ENCODE results near the gene GSN.

GRCh38 chr9:121295662-121296191 is 27.8 kb downstream of the GSN start:
- TF ChIP-seq CTCF (IDR thresholded peaks at IDR 0.05 in 2 of 3, conservative IDR thresholded peaks at IDR 0.05 in 1 of 3; ENCODE audit: control insufficient read depth in 2 of 3, extremely low read depth in 1 of 3, insufficient read depth in 1 of 3, low read depth in 3 of 3, low read length in 3 of 3) (no peak), ZZZ3 (IDR thresholded peaks at IDR 0.05; ENCODE audit: control insufficient read depth, insufficient read length, low read depth) (no peak), MXI1 (IDR thresholded peaks at IDR 0.05; ENCODE audit: low read depth, low read length) (no peak), NFYB (IDR thresholded peaks at IDR 0.05; ENCODE audit: insufficient read depth, low read depth, low read length) (no peak), POLR2A (IDR thresholded peaks at IDR 0.05; ENCODE audit: low read depth, low read length) (no peak), MEF2A (IDR thresholded peaks at IDR 0.05; ENCODE audit: insufficient read depth, low read depth, low read length) (no peak), JUNB (IDR thresholded peaks at IDR 0.05) (no peak), RAD21 (IDR thresholded peaks at IDR 0.05; ENCODE audit: insufficient read depth, low read depth, low read length) (no peak), BHLHE40 (IDR thresholded peaks at IDR 0.05; ENCODE audit: borderline replicate concordance in 1 of 2, low read depth in 2 of 2, low read length in 1 of 2) (no peak)
- TF ChIP-seq, protein P1, sequence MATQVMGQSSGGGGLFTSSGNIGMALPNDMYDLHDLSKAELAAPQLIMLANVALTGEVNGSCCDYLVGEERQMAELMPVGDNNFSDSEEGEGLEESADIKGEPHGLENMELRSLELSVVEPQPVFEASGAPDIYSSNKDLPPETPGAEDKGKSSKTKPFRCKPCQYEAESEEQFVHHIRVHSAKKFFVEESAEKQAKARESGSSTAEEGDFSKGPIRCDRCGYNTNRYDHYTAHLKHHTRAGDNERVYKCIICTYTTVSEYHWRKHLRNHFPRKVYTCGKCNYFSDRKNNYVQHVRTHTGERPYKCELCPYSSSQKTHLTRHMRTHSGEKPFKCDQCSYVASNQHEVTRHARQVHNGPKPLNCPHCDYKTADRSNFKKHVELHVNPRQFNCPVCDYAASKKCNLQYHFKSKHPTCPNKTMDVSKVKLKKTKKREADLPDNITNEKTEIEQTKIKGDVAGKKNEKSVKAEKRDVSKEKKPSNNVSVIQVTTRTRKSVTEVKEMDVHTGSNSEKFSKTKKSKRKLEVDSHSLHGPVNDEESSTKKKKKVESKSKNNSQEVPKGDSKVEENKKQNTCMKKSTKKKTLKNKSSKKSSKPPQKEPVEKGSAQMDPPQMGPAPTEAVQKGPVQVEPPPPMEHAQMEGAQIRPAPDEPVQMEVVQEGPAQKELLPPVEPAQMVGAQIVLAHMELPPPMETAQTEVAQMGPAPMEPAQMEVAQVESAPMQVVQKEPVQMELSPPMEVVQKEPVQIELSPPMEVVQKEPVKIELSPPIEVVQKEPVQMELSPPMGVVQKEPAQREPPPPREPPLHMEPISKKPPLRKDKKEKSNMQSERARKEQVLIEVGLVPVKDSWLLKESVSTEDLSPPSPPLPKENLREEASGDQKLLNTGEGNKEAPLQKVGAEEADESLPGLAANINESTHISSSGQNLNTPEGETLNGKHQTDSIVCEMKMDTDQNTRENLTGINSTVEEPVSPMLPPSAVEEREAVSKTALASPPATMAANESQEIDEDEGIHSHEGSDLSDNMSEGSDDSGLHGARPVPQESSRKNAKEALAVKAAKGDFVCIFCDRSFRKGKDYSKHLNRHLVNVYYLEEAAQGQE (IDR thresholded peaks at IDR 0.05; ENCODE audit: low read depth, low read length): no peak
- TF ChIP-seq, protein P2, sequence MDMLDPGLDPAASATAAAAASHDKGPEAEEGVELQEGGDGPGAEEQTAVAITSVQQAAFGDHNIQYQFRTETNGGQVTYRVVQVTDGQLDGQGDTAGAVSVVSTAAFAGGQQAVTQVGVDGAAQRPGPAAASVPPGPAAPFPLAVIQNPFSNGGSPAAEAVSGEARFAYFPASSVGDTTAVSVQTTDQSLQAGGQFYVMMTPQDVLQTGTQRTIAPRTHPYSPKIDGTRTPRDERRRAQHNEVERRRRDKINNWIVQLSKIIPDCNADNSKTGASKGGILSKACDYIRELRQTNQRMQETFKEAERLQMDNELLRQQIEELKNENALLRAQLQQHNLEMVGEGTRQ (IDR thresholded peaks at IDR 0.05; ENCODE audit: borderline replicate concordance, low read depth, low read length): no peak
